Ishikawa (cell line): Measurements from ENCODE around the gene UROD.

ENCODE experiments used
- CEBPB ChIP-seq: IDR thresholded peaks from 2 replicates; pipeline ENCODE4 v1.6.1; 2012
- CREB1 ChIP-seq: IDR thresholded peaks from 2 replicates; pipeline ENCODE4 v1.6.1; 2012; ENCODE audit warnings: low read depth
- EGR1 ChIP-seq: IDR thresholded peaks from 2 replicates; pipeline ENCODE4 v1.6.1; 2012
- EP300 ChIP-seq: IDR thresholded peaks from 2 replicates; pipeline ENCODE4 v1.6.1; 2012; ENCODE audit warnings: borderline replicate concordance
- FOXM1 ChIP-seq: IDR thresholded peaks from 2 replicates; pipeline ENCODE4 v1.6.1; 2012; ENCODE audit warnings: low read depth, borderline replicate concordance
- NFIC ChIP-seq: IDR thresholded peaks from 2 replicates; pipeline ENCODE4 v1.6.1; 2012
- RAD21 ChIP-seq: IDR thresholded peaks from 2 replicates; pipeline ENCODE4 v1.6.1; 2012; ENCODE audit warnings: low read depth
- TAF1 ChIP-seq: IDR thresholded peaks from 2 replicates; pipeline ENCODE4 v1.6.1; 2012; ENCODE audit warnings: low read depth, mild to moderate bottlenecking
- TCF12 ChIP-seq: IDR thresholded peaks from 2 replicates; pipeline ENCODE4 v1.6.1; 2012; ENCODE audit warnings: low read depth
- TEAD4 ChIP-seq: IDR thresholded peaks from 2 replicates; pipeline ENCODE4 v1.6.1; 2012
- YY1 ChIP-seq: IDR thresholded peaks from 2 replicates; pipeline ENCODE4 v1.6.1; 2012; ENCODE audit warnings: low read depth
- ZBTB7A ChIP-seq: IDR thresholded peaks from 2 replicates; pipeline ENCODE4 v1.6.1; 2012; ENCODE audit warnings: low read depth
- TF ChIP-seq, protein P1 (sequence below): IDR thresholded peaks from 2 replicates; pipeline ENCODE4 v1.6.1; 2012
- TF ChIP-seq, protein P2 (sequence below): IDR thresholded peaks from 2 replicates; pipeline ENCODE4 v1.6.1; 2012
- TF ChIP-seq, protein P3 (sequence below): IDR thresholded peaks from 2 replicates; pipeline ENCODE4 v1.6.1; 2012; ENCODE audit warnings: low read depth, mild to moderate bottlenecking

The UROD gene

DNA sequence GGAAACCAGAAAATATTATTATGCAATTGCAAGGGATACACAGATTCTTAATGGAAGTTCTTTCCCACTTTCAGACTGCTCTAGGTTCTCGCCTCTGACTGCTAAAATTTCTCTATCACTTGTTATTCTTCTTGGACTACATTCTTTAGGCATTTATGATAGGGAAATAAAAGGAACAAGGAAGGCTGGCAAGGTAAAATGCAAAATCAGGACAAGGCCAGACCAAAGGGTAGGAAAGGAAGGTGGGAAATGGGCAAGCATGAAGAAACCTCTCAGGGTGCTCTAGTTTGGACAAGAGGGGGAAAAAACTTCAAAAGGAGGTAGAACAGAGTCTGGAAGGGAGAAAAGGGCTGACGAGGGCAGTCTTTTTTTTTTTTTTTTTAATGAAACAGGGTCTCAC is 26.2 kb downstream of the UROD start:
- TF ChIP-seq NFIC = no peak
- TF ChIP-seq CREB1 = no peak
- no peak for TF ChIP-seq CEBPB
- TF ChIP-seq, protein P1, sequence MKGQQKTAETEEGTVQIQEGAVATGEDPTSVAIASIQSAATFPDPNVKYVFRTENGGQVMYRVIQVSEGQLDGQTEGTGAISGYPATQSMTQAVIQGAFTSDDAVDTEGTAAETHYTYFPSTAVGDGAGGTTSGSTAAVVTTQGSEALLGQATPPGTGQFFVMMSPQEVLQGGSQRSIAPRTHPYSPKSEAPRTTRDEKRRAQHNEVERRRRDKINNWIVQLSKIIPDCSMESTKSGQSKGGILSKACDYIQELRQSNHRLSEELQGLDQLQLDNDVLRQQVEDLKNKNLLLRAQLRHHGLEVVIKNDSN = no peak
- TF ChIP-seq, protein P2, sequence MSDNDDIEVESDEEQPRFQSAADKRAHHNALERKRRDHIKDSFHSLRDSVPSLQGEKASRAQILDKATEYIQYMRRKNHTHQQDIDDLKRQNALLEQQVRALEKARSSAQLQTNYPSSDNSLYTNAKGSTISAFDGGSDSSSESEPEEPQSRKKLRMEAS = no peak
- TF ChIP-seq ZBTB7A = no peak
- TF ChIP-seq EGR1 = no peak

DNA sequence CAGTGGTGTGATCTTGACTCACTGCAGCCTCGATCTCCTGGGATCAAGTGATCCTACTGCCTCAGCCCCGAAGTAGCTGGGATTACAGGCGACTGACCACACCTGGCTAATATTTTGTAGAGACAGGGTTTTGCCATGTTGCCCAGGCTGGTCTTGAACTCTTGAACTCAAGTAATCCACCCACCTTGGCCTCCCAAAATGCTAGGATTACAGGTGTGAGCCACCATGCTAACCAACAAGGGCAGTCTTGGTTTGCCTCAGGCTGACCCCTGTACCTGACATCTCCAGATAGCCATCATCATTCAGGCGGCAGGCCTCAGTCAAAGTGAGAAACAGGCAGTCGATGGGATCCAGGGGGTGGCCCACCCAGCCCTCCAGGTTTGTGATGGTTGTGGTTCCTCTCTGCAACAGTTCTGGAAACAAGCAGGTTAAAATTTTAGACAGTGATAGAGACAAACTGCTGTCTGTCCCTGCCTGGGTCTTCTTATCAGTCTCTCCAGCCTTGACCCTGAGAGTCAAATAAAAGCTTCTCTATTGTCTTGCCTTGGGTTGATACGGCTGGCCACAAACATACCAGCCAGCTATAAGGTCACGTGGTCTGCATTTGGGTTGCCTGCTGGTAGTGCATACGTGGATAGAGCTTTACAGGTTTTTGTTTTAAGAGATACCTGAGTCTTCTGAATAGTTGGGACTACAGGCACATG is 26.8 kb downstream of the UROD start:
- TF ChIP-seq RAD21 = no peak
- TF ChIP-seq TEAD4 = no peak
- TF ChIP-seq TCF12 = no peak
- TF ChIP-seq EP300 = no peak
- TF ChIP-seq, protein P3, sequence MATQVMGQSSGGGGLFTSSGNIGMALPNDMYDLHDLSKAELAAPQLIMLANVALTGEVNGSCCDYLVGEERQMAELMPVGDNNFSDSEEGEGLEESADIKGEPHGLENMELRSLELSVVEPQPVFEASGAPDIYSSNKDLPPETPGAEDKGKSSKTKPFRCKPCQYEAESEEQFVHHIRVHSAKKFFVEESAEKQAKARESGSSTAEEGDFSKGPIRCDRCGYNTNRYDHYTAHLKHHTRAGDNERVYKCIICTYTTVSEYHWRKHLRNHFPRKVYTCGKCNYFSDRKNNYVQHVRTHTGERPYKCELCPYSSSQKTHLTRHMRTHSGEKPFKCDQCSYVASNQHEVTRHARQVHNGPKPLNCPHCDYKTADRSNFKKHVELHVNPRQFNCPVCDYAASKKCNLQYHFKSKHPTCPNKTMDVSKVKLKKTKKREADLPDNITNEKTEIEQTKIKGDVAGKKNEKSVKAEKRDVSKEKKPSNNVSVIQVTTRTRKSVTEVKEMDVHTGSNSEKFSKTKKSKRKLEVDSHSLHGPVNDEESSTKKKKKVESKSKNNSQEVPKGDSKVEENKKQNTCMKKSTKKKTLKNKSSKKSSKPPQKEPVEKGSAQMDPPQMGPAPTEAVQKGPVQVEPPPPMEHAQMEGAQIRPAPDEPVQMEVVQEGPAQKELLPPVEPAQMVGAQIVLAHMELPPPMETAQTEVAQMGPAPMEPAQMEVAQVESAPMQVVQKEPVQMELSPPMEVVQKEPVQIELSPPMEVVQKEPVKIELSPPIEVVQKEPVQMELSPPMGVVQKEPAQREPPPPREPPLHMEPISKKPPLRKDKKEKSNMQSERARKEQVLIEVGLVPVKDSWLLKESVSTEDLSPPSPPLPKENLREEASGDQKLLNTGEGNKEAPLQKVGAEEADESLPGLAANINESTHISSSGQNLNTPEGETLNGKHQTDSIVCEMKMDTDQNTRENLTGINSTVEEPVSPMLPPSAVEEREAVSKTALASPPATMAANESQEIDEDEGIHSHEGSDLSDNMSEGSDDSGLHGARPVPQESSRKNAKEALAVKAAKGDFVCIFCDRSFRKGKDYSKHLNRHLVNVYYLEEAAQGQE = no peak
- no peak for TF ChIP-seq FOXM1

DNA sequence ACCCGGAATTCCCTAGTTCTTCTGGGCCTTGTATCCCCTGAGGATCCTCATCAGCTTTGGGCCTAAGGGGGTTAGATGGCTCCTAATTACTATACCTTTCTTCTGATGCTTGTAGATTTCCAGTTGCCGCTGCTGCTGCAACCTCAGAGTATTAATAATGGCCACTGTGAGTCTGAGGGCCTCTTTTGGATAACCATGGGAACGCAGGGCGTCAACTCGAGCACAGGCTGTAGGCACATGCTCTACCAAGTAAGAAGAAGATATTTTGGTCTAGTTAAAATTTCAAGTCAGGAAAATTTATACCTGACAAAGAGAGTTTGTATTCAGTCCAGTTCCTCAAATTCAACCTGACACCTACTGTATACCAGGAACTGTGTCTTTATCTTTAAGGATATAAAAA is 28.2 kb downstream of the UROD start:
- TF ChIP-seq FOXM1 (no peak), CEBPB (no peak), YY1 (no peak), TEAD4 (no peak)

DNA sequence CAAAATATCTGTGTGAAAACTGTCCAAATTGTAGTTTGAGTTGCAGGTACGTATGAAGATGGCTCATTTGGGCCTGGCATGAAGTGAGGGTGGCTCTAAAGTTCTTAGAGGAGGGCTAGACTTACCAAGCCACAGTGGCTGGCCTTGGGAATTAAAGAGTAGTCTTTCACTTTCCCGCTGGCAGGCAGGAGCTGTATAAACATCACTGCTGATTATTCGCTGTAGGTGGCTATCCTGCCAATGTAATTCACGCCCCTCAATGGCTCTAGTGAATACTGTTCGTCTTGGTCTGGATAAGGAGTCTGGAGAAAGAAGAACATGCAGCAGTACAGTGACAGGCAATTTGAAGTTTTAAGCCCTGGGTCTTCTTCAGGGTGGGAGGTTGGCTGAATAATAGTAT is 31.0 kb downstream of the UROD start:
- TF ChIP-seq EP300 (no peak), FOXM1 (no peak), RAD21 (no peak), CREB1 (no peak), EGR1 (no peak), YY1 (no peak), TCF12 (no peak), TEAD4 (no peak), CEBPB (no peak), TAF1 (no peak)
- TF ChIP-seq, protein P1 = no peak
- TF ChIP-seq, protein P3 = no peak

DNA sequence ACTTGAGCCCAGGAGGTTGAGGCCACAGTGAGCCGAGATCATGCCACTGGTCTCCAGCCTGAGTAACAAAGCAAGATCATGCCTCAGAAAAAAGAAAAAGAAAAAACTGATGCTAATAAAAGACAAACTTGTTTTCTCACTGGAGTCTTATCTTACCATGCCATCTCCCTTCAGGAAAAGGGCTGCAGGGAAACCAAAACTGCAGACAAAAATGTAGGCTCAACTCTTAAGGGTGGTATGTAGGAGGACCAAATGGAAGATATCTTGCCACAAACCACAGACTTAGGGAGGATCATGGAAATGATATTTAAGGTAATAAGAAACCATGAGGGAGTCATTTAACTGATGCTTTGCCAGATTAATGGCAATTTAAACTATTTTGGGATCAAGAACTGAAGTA is 32.9 kb downstream of the UROD start:
- no peak for TF ChIP-seq NFIC

DNA sequence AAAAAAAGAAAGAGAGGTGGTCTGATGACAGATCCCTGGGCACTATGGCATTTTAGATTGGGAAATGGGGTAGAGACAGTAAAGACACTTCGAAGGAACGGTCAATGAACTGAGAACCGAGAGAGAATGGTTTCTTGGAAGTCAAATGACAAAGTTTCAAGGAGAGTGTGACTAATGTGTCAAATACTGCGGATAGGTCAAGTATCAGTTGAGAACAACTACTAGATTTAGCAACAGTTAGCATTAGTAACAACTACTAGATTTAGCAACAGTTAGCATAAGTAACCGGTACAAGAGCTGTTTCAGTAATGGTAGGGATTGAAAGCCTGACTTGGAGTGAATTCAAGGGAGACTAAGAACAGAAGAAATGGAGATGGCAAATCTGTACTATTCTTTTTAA is 35.0 kb downstream of the UROD start:
- TF ChIP-seq EGR1 (no peak), TAF1 (no peak), CEBPB (no peak), TEAD4 (no peak), YY1 (no peak), CREB1 (no peak)

DNA sequence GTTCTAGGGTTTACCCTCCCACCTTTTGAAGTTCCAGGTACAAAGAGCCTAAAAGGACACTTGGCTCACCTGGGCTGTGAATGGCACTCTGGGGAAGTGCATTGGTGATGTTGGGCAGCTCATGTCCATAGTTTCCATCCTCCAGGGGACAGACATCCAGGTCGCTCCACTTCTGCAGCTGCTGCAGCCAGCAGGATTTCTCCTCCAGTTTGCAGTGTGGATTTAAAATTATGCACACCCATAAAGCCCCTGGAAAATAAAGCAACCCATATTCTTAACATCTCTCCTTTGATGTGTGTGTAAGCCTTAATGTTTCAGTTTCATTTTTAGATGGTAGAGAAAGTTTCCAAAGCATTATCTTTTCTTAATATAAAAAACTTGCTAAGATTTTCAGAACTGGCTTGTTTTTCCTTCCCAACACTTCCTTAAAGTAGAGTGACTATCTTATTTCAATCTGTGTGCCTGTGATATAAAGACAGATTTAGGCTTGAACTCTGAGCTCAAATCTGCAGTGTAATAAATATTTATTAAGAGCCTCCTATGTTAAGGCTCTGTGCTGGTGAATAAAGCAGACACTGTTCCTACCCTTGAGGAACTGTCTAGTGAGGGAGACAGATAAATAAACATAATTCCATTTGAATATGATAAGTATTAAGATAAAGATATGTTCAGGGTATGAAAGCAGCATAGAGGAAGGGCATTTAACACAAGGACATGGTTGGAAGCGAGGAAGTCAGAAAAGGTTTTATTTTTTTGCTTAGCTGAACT is 39.1 kb downstream of the UROD start:
- TF ChIP-seq EP300 = no peak
- TF ChIP-seq, protein P2 = no peak
- TF ChIP-seq, protein P1 = no peak
- TF ChIP-seq RAD21 = no peak
- TF ChIP-seq FOXM1 = no peak
- TF ChIP-seq EGR1 = no peak
- no peak for TF ChIP-seq TCF12
- TF ChIP-seq TAF1 = no peak
- TF ChIP-seq TEAD4 = no peak
- no peak for TF ChIP-seq CREB1
- TF ChIP-seq ZBTB7A = no peak
- TF ChIP-seq, protein P3 = no peak
- no peak for TF ChIP-seq YY1
- TF ChIP-seq CEBPB = no peak
- TF ChIP-seq NFIC = no peak
